ENCODE measurements around the gene SAMD10.

SAMD10 gene

DNA sequence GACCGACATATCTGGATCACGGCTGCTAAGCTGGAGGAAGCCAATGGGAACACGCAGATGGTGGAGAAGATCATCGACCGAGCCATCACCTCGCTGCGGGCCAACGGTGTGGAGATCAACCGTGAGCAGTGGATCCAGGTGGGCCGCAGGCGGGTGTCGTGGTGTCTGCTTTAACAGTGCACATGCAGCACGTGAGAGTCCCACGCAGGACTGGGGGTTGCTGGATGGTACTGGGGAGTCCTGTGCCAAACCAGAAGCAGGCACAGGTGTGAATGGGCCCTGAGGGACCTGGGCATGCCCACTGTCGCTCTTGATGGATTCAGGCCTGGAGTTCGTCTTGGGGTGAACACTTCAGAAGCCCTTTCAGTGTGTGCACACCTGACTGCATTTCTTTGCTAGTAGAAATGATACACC lies 31.9 kb upstream of the SAMD10 start:
- Histone ChIP-seq H3K79me2 (ENCODE audit: control insufficient read depth, insufficient read depth, low read length) (no peaks in the 10 kb centered on the region), H4K8ac (ENCODE audit: low read depth, low read length) (no peak overlapping the region), H3K27me3 (ENCODE audit: insufficient read depth, low read length, poor library complexity) (no peaks in the 10 kb centered on the region), H3K56ac (ENCODE audit: low read length) (no peak overlapping the region), H2BK5ac (ENCODE audit: low read length) (no peak overlapping the region), H3K27ac (ENCODE audit: low read depth, low read length) (no peak overlapping the region), H3K18ac (ENCODE audit: low read length) (no peak overlapping the region), H3K4ac (ENCODE audit: low read depth, low read length) (no peak overlapping the region), H4K5ac (ENCODE audit: low read length) (no peak overlapping the region), H2AK5ac (ENCODE audit: low read length) (no peak overlapping the region), H3K4me3 (ENCODE audit: low read length) (no peak overlapping the region), H3K4me2 (ENCODE audit: low read length) (no peak overlapping the region), H2BK15ac (replicated peaks; ENCODE audit: low read depth) (no peak overlapping the region), H2BK120ac (ENCODE audit: low read depth, low read length) (no peak overlapping the region), H3K23ac (ENCODE audit: low read length) (no peak overlapping the region), H3K9ac (ENCODE audit: low read length) (no peak overlapping the region), H3K36me3 (ENCODE audit: control insufficient read depth, insufficient read depth, low read length) (peaks cover 22% of the 10 kb centered on the region), H3K4me1 (ENCODE audit: control insufficient read depth, low read depth, low read length) (no peaks in the 10 kb centered on the region), H3K79me1 (ENCODE audit: low read length) (peaks cover 4% of the 10 kb centered on the region)
- DNase-seq = no peak
- WGBS (ENCODE audit: extremely low coverage, insufficient coverage, low lambda C conversion rate) = no CpG with 5 or more reads among the region's 16 CpGs

- Histone ChIP-seq H4K8ac (ENCODE audit: low read depth, low read length) (no peak overlapping the region), H3K27me3 (ENCODE audit: insufficient read depth, low read length, poor library complexity) (no peaks in the 10 kb centered on the region), H2AK5ac (ENCODE audit: low read length) (no peak overlapping the region), H2BK5ac (ENCODE audit: low read length) (no peak overlapping the region), H3K4ac (ENCODE audit: low read depth, low read length) (no peak overlapping the region), H3K9ac (ENCODE audit: low read length) (no peak overlapping the region), H3K27ac (ENCODE audit: low read depth, low read length) (no peak overlapping the region), H3K4me1 (ENCODE audit: control insufficient read depth, low read depth, low read length) (no peaks in the 10 kb centered on the region), H3K18ac (ENCODE audit: low read length) (no peak overlapping the region), H3K79me2 (ENCODE audit: control insufficient read depth, insufficient read depth, low read length) (no peaks in the 10 kb centered on the region), H3K23ac (ENCODE audit: low read length) (no peak overlapping the region), H2BK120ac (ENCODE audit: low read depth, low read length) (no peak overlapping the region), H3K4me3 (ENCODE audit: low read length) (no peak overlapping the region), H4K5ac (ENCODE audit: low read length) (no peak overlapping the region), H3K56ac (ENCODE audit: low read length) (no peak overlapping the region), H3K79me1 (ENCODE audit: low read length) (peaks cover 4% of the 10 kb centered on the region), H3K36me3 (ENCODE audit: control insufficient read depth, insufficient read depth, low read length) (peaks cover 22% of the 10 kb centered on the region), H2BK15ac (replicated peaks; ENCODE audit: low read depth) (no peak overlapping the region), H3K4me2 (ENCODE audit: low read length) (no peak overlapping the region)
- WGBS (ENCODE audit: extremely low coverage, insufficient coverage, low lambda C conversion rate) = no CpG with 5 or more reads among the region's 8 CpGs
- no peak for DNase-seq
These were observed 31.3 kb upstream of the SAMD10 start for GRCh38 chr20:64010711-64011237.

DNA sequence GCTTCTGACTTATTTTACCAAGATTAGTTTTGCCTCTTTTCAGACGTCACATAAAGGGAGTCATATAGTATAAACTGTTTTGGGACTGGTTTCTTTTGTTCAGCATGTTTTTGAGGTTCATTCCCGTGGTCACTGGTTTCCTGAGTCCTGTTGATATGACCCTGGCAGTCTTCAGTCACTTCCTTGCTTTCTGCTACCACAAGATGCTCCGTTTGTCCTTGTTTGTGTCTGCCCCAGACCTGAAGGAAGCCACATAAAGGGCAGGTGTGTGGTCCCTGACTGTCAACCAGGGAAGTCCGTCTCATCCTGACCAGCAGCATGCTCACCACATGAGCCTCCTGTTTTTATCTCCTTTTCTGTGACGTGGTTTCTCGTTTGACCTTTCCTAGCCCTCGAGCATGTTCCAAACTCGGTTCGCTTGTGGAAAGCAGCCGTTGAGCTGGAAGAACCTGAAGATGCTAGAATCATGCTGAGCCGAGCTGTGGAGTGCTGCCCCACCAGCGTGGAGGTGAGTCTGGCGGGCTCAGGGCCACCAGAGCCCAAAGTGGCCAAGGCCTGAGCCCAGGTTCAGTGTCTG lies 30.5 kb upstream of the SAMD10 start:
- H2BK5ac ChIP-seq (ENCODE audit: low read length) = no peak overlapping the region
- H3K4me3 ChIP-seq (ENCODE audit: low read length) = no peak overlapping the region
- no peak overlapping the region for H3K23ac ChIP-seq (ENCODE audit: low read length)
- H3K27me3 ChIP-seq (ENCODE audit: insufficient read depth, low read length, poor library complexity) = no peaks in the 10 kb centered on the region
- no peak overlapping the region for H2AK5ac ChIP-seq (ENCODE audit: low read length)
- no peak overlapping the region for H3K4ac ChIP-seq (ENCODE audit: low read depth, low read length)
- H2BK120ac ChIP-seq (ENCODE audit: low read depth, low read length) = no peak overlapping the region
- H3K27ac ChIP-seq (ENCODE audit: low read depth, low read length) = no peak overlapping the region
- no peak overlapping the region for H3K9ac ChIP-seq (ENCODE audit: low read length)
- H4K5ac ChIP-seq (ENCODE audit: low read length) = no peak overlapping the region
- no peaks in the 10 kb centered on the region for H3K79me2 ChIP-seq (ENCODE audit: control insufficient read depth, insufficient read depth, low read length)
- no peak overlapping the region for H3K4me2 ChIP-seq (ENCODE audit: low read length)
- no peak for DNase-seq
- H2BK15ac ChIP-seq (replicated peaks; ENCODE audit: low read depth) = no peak overlapping the region
- no peak overlapping the region for H3K18ac ChIP-seq (ENCODE audit: low read length)
- no peaks in the 10 kb centered on the region for H3K4me1 ChIP-seq (ENCODE audit: control insufficient read depth, low read depth, low read length)
- H3K56ac ChIP-seq (ENCODE audit: low read length) = no peak overlapping the region
- WGBS (ENCODE audit: extremely low coverage, insufficient coverage, low lambda C conversion rate) = no CpG with 5 or more reads among the region's 13 CpGs
- peaks cover 18% of the 10 kb centered on the region for H3K36me3 ChIP-seq (ENCODE audit: control insufficient read depth, insufficient read depth, low read length)
- H4K8ac ChIP-seq (ENCODE audit: low read depth, low read length) = no peak overlapping the region
- peaks cover 3% of the 10 kb centered on the region for H3K79me1 ChIP-seq (ENCODE audit: low read length)

- Histone ChIP-seq H2BK5ac (ENCODE audit: low read length) (no peak overlapping the region), H3K27me3 (ENCODE audit: insufficient read depth, low read length, poor library complexity) (no peaks in the 10 kb centered on the region), H4K5ac (ENCODE audit: low read length) (no peak overlapping the region), H3K79me2 (ENCODE audit: control insufficient read depth, insufficient read depth, low read length) (no peaks in the 10 kb centered on the region), H3K4me2 (ENCODE audit: low read length) (no peak overlapping the region), H3K23ac (ENCODE audit: low read length) (no peak overlapping the region), H3K18ac (ENCODE audit: low read length) (no peak overlapping the region), H3K27ac (ENCODE audit: low read depth, low read length) (no peak overlapping the region), H2AK5ac (ENCODE audit: low read length) (no peak overlapping the region), H3K4me3 (ENCODE audit: low read length) (no peak overlapping the region), H3K9ac (ENCODE audit: low read length) (no peak overlapping the region), H3K4me1 (ENCODE audit: control insufficient read depth, low read depth, low read length) (no peaks in the 10 kb centered on the region), H3K4ac (ENCODE audit: low read depth, low read length) (no peak overlapping the region), H4K8ac (ENCODE audit: low read depth, low read length) (no peak overlapping the region), H3K56ac (ENCODE audit: low read length) (no peak overlapping the region), H2BK120ac (ENCODE audit: low read depth, low read length) (no peak overlapping the region), H3K79me1 (ENCODE audit: low read length) (peaks cover 3% of the 10 kb centered on the region), H2BK15ac (replicated peaks; ENCODE audit: low read depth) (no peak overlapping the region), H3K36me3 (ENCODE audit: control insufficient read depth, insufficient read depth, low read length) (peaks cover 17% of the 10 kb centered on the region)
- no peak for DNase-seq
- no CpG with 5 or more reads among the region's 3 CpGs for WGBS (ENCODE audit: extremely low coverage, insufficient coverage, low lambda C conversion rate)
These were observed 27.5 kb upstream of the SAMD10 start for GRCh38 chr20:64006902-64007301.

GRCh38 chr20:64006490-64006889 lies 27.0 kb upstream of the SAMD10 start:
- Histone ChIP-seq H2BK5ac (ENCODE audit: low read length) (no peak overlapping the region), H3K4me1 (ENCODE audit: control insufficient read depth, low read depth, low read length) (no peaks in the 10 kb centered on the region), H3K27me3 (ENCODE audit: insufficient read depth, low read length, poor library complexity) (no peaks in the 10 kb centered on the region), H3K79me2 (ENCODE audit: control insufficient read depth, insufficient read depth, low read length) (no peaks in the 10 kb centered on the region), H3K4me3 (ENCODE audit: low read length) (no peak overlapping the region), H3K56ac (ENCODE audit: low read length) (no peak overlapping the region), H3K79me1 (ENCODE audit: low read length) (peaks cover 3% of the 10 kb centered on the region), H3K4me2 (ENCODE audit: low read length) (no peak overlapping the region), H3K4ac (ENCODE audit: low read depth, low read length) (no peak overlapping the region), H3K27ac (ENCODE audit: low read depth, low read length) (no peak overlapping the region), H2BK120ac (ENCODE audit: low read depth, low read length) (no peak overlapping the region), H3K9ac (ENCODE audit: low read length) (no peak overlapping the region), H2AK5ac (ENCODE audit: low read length) (no peak overlapping the region), H2BK15ac (replicated peaks; ENCODE audit: low read depth) (no peak overlapping the region), H4K5ac (ENCODE audit: low read length) (no peak overlapping the region), H4K8ac (ENCODE audit: low read depth, low read length) (no peak overlapping the region), H3K18ac (ENCODE audit: low read length) (no peak overlapping the region), H3K36me3 (ENCODE audit: control insufficient read depth, insufficient read depth, low read length) (peaks cover 19% of the 10 kb centered on the region), H3K23ac (ENCODE audit: low read length) (no peak overlapping the region)
- no CpG with 5 or more reads among the region's 10 CpGs for WGBS (ENCODE audit: extremely low coverage, insufficient coverage, low lambda C conversion rate)
- DNase-seq = no peak

DNA sequence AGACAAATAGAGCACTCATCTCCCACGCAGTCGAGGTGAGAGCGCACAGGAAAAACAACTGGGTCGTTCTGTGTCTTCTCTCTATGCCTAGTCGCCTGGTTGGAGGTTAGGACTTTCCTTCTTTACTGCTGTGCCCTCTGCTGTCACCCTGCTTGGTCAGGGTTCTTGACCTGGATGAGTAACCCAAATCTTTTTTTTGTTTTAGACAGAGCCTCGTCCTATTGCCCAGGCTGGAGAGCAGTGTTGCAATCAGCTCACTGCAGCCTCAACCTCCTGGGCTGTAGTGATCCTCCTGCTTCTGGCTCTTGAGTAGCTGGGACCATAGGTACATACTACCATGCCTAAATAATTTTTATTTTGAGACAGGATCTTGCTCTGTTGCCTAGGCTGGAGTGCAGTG lies 26.0 kb upstream of the SAMD10 start:
- no peak overlapping the region for H3K56ac ChIP-seq (ENCODE audit: low read length)
- no peak overlapping the region for H3K9ac ChIP-seq (ENCODE audit: low read length)
- H2AK5ac ChIP-seq (ENCODE audit: low read length) = no peak overlapping the region
- no peaks in the 10 kb centered on the region for H3K79me2 ChIP-seq (ENCODE audit: control insufficient read depth, insufficient read depth, low read length)
- H4K5ac ChIP-seq (ENCODE audit: low read length) = no peak overlapping the region
- H3K36me3 ChIP-seq (ENCODE audit: control insufficient read depth, insufficient read depth, low read length) = peaks cover 17% of the 10 kb centered on the region
- H3K4me3 ChIP-seq (ENCODE audit: low read length) = no peak overlapping the region
- no peak overlapping the region for H4K8ac ChIP-seq (ENCODE audit: low read depth, low read length)
- no peak for DNase-seq
- no peak overlapping the region for H2BK5ac ChIP-seq (ENCODE audit: low read length)
- no peak overlapping the region for H3K23ac ChIP-seq (ENCODE audit: low read length)
- H2BK15ac ChIP-seq (replicated peaks; ENCODE audit: low read depth) = no peak overlapping the region
- H3K27ac ChIP-seq (ENCODE audit: low read depth, low read length) = no peak overlapping the region
- no peak overlapping the region for H2BK120ac ChIP-seq (ENCODE audit: low read depth, low read length)
- no peak overlapping the region for H3K4ac ChIP-seq (ENCODE audit: low read depth, low read length)
- H3K18ac ChIP-seq (ENCODE audit: low read length) = no peak overlapping the region
- no peaks in the 10 kb centered on the region for H3K4me1 ChIP-seq (ENCODE audit: control insufficient read depth, low read depth, low read length)
- H3K27me3 ChIP-seq (ENCODE audit: insufficient read depth, low read length, poor library complexity) = no peaks in the 10 kb centered on the region
- H3K4me2 ChIP-seq (ENCODE audit: low read length) = no peak overlapping the region
- peaks cover 3% of the 10 kb centered on the region for H3K79me1 ChIP-seq (ENCODE audit: low read length)
- WGBS (ENCODE audit: extremely low coverage, insufficient coverage, low lambda C conversion rate) = no CpG with 5 or more reads among the region's 6 CpGs

Data from mesendoderm (in vitro differentiated cells).